WI38 (cell line): ENCODE results near the gene OCA2.

Source experiments
- H3K4me3 ChIP-seq: 2 replicates; pipeline ENCODE4 v1.5.1; 2011; ENCODE audit warnings: low read depth, mild to moderate bottlenecking, control low read depth, low read length
- CTCF ChIP-seq: IDR thresholded peaks from 2 replicates; pipeline ENCODE4 v1.5.1; 2012; ENCODE audit warnings: low read depth, mild to moderate bottlenecking, control low read depth, low read length

The OCA2 gene

GRCh38 chr15:27784107-27784506, 315.0 kb downstream of the OCA2 start:
- no peak overlapping the region for H3K4me3 ChIP-seq
- TF ChIP-seq CTCF = no peak

DNA sequence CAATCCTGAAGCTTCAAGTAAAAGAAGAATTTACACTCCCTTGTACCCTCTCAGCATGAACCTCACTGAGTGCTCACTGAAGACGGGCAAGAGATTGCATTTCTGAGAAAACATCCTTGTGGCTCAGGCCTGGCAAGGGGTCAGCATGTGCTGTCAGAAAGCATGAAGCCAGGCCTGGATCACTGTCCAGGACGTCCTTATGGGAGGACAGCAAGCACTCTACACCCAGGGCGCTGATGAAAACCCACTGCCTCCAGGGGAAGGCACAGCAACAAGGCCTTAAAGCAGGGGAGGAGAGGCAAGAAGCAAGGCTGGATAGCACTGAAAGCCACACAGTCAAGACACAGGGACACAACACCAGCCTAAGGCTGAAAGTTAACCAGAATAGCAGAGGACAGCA, 315.4 kb downstream of the OCA2 start:
- H3K4me3 ChIP-seq = no peak overlapping the region
- no peak for TF ChIP-seq CTCF

DNA sequence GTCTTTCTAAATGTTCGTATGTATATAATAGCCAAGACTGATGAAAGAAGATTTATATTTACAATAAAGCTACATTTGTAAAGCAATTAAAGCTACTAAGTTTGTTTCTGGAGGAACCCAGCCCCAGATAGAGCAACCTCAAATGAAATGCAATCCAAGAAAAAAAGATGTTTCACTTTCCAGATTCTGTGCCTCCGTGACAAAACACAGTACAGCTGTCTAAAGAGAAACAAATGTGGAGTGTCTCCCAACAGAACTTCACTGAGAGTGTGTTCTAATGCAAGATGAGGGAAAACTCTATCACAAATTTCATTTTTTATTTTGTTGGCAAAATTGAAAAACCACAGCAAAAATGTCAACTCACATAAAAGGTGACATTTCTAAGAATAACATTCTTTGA, 317.0 kb downstream of the OCA2 start:
- TF ChIP-seq CTCF = no peak
- no peak overlapping the region for H3K4me3 ChIP-seq

DNA sequence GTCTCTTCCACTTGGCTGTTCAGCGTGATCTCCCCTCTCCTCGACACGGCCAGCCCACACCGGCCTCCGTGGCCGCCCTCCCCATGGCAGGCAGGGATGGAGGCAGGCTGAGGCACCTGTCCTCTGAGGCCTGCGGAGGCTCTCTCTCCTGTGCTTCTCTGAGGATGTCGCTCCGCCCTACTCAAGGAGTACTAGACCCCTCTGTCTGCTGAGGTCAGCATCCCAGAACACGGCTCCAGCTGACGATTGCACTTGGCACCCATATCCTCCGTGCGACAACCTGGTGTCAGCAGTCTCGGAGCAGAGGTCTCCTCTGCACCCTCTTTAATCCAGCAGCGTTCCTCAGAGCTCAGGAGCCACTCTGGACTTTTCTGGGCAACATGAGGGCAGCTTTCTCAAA, 322.6 kb downstream of the OCA2 start:
- no peak for TF ChIP-seq CTCF
- no peak overlapping the region for H3K4me3 ChIP-seq

GRCh38 chr15:27774638-27775037, 324.5 kb downstream of the OCA2 start:
- no peak for TF ChIP-seq CTCF

DNA sequence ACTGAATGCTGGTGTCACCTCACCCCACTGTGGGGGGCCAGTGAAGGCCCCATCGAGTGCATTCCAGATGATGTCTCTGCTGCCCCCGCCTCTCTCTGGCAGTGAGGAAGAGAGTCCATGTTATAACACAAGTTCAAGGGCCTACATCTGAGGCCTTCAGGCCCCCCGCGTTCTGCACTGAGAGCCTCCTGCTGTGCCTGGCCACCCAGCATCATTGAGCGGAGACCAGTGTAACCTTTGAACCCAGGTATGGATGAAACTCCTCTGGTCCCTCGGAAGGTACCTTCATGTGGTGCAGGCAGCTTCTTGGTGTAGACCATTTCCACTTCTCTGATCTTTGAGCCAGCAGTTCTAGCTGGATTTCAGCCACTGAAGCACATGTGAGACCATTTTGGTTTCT, 324.9 kb downstream of the OCA2 start:
- TF ChIP-seq CTCF = no peak

More at GRCh38 chr15:27774638-27775037, 324.5 kb downstream of the OCA2 start:
- no peak overlapping the region for H3K4me3 ChIP-seq

GRCh38 chr15:27771892-27772291, 327.2 kb downstream of the OCA2 start:
- no peak for TF ChIP-seq CTCF
- no peak overlapping the region for H3K4me3 ChIP-seq

More for the DNA sequence above, 324.9 kb downstream of the OCA2 start:
- H3K4me3 ChIP-seq = no peak overlapping the region
